ENCODE data around the gene ANGPTL4.

The ANGPTL4 gene

DNA sequence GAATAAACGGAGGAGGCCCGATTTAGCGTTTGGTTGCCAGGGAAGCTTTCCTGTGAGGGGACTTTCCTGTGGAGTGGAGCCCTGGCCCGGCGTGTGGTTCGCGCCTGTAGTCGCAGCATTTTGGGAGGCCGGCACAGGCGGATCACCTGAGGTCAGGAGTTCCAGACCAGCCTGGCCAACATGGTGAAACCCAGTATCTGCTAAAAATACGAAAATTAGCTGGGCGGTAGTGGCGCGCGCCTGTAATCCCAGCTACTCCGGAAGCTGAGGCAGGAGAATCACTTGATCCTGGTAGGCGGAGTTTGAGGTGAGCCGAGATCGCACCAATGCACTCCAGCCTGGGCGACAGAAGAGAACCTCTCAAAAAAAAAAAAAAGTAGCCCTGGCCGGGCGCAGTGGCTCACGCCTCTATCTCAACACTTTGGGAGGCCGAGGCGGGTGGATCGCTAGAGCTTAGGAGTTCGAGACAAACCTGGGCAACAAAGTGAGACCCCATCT, 27.8 kb upstream of the ANGPTL4 start:
- H4K20me1 ChIP-seq (ENCODE audit: insufficient read depth, low read length): no peaks in the 10 kb centered on the region
- no peak overlapping the region for H3K4me2 ChIP-seq (ENCODE audit: low read length)
- no peaks in the 10 kb centered on the region for H3F3A ChIP-seq (ENCODE audit: insufficient read depth, low read length)

DNA sequence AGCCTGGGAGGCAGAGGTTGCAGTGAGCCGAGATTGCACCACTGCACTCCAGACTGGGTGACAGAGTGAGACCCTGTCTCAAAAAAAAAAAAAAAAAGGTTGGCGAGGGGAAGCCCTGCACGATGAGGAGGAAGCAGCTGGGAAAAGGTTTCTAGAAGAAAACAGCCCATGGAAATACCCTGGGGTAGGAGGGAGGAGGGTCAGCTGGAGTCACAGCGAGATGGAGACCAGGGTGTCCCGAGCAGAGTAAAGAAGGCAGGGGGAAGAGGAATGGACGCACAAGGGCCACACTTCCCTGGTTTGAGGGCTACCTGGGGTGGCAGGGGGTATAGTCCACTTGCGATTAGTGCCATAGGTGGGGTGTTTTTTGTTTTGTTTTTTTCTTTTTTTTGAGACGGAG, 27.3 kb upstream of the ANGPTL4 start:
- Histone ChIP-seq H3K9ac (ENCODE audit: low read length) (no peak overlapping the region), H3K4me3 (ENCODE audit: low read depth, low read length, poor library complexity, severe bottlenecking) (no peak overlapping the region)

More for the DNA sequence above, 27.8 kb upstream of the ANGPTL4 start:
- Histone ChIP-seq H3K4me1 (ENCODE audit: insufficient read depth, low read length, severe bottlenecking) (no peaks in the 10 kb centered on the region), H3K36me3 (ENCODE audit: insufficient read depth, low read length) (no peaks in the 10 kb centered on the region), H3K9me3 (ENCODE audit: low read length) (no peaks in the 10 kb centered on the region), H3K27ac (ENCODE audit: low read depth, low read length, poor library complexity, severe bottlenecking) (no peak overlapping the region), H3K9me2 (ENCODE audit: low read depth, low read length) (no peaks in the 10 kb centered on the region), H3K4me3 (ENCODE audit: low read depth, low read length, poor library complexity, severe bottlenecking) (no peak overlapping the region), H3K27me3 (ENCODE audit: insufficient read depth, low read length) (0 out of 2 replicates have a peak, but pooled peaks cover 7% of the 10 kb centered on the region), H3K9ac (ENCODE audit: low read length) (no peak overlapping the region), H3K79me2 (ENCODE audit: insufficient read depth, low read length) (no peaks in the 10 kb centered on the region), H2AFZ (ENCODE audit: low read length) (no peak overlapping the region)
- TF ChIP-seq EZH2 (IDR thresholded peaks at IDR 0.05; ENCODE audit: borderline replicate concordance, low read length): no peak
- TF ChIP-seq, protein P1, sequence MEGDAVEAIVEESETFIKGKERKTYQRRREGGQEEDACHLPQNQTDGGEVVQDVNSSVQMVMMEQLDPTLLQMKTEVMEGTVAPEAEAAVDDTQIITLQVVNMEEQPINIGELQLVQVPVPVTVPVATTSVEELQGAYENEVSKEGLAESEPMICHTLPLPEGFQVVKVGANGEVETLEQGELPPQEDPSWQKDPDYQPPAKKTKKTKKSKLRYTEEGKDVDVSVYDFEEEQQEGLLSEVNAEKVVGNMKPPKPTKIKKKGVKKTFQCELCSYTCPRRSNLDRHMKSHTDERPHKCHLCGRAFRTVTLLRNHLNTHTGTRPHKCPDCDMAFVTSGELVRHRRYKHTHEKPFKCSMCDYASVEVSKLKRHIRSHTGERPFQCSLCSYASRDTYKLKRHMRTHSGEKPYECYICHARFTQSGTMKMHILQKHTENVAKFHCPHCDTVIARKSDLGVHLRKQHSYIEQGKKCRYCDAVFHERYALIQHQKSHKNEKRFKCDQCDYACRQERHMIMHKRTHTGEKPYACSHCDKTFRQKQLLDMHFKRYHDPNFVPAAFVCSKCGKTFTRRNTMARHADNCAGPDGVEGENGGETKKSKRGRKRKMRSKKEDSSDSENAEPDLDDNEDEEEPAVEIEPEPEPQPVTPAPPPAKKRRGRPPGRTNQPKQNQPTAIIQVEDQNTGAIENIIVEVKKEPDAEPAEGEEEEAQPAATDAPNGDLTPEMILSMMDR (IDR thresholded peaks at IDR 0.05; ENCODE audit: low read length): no peak

DNA sequence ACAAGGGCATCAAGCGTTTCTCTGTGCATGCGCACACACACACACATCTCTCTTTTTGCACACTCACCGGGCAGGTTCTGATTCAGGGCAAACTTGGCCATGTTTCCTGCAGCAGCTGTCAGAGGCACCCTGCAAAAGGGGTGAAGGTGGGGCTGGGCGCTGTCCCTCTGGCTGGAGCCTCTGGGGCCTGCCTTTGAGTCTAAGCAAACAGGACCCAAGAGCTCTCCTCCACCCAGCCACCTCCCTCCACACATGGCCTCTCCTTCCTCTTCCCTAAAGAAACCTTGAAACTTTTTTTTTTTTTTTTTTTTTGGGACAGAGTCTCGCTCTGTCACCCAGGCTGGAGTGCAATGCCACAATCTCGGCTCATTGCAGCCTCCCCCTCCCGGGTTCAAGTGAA, 26.2 kb upstream of the ANGPTL4 start:
- Histone ChIP-seq H3K36me3 (ENCODE audit: insufficient read depth, low read length) (no peaks in the 10 kb centered on the region), H3K9me2 (ENCODE audit: low read depth, low read length) (no peaks in the 10 kb centered on the region), H3K4me3 (ENCODE audit: low read depth, low read length, poor library complexity, severe bottlenecking) (no peak overlapping the region), H3K4me2 (ENCODE audit: low read length) (no peak overlapping the region), H3K27ac (ENCODE audit: low read depth, low read length, poor library complexity, severe bottlenecking) (no peak overlapping the region), H3K9ac (ENCODE audit: low read length) (no peak overlapping the region), H4K20me1 (ENCODE audit: insufficient read depth, low read length) (no peaks in the 10 kb centered on the region), H3F3A (ENCODE audit: insufficient read depth, low read length) (no peaks in the 10 kb centered on the region), H3K4me1 (ENCODE audit: insufficient read depth, low read length, severe bottlenecking) (peaks cover 1% of the 10 kb centered on the region), H3K9me3 (ENCODE audit: low read length) (no peaks in the 10 kb centered on the region), H3K27me3 (ENCODE audit: insufficient read depth, low read length) (0 out of 2 replicates have a peak, but pooled peaks cover 7% of the 10 kb centered on the region), H2AFZ (ENCODE audit: low read length) (no peak overlapping the region), H3K79me2 (ENCODE audit: insufficient read depth, low read length) (no peaks in the 10 kb centered on the region)
- no peak for TF ChIP-seq EZH2 (IDR thresholded peaks at IDR 0.05; ENCODE audit: borderline replicate concordance, low read length)
- TF ChIP-seq, protein P1 (IDR thresholded peaks at IDR 0.05; ENCODE audit: low read length): no peak

More for the DNA sequence above, 27.3 kb upstream of the ANGPTL4 start:
- Histone ChIP-seq H3K27me3 (ENCODE audit: insufficient read depth, low read length) (0 out of 2 replicates have a peak, but pooled peaks cover 7% of the 10 kb centered on the region), H3K9me3 (ENCODE audit: low read length) (no peaks in the 10 kb centered on the region), H3K4me1 (ENCODE audit: insufficient read depth, low read length, severe bottlenecking) (no peaks in the 10 kb centered on the region), H3F3A (ENCODE audit: insufficient read depth, low read length) (no peaks in the 10 kb centered on the region), H4K20me1 (ENCODE audit: insufficient read depth, low read length) (no peaks in the 10 kb centered on the region), H3K79me2 (ENCODE audit: insufficient read depth, low read length) (no peaks in the 10 kb centered on the region), H3K36me3 (ENCODE audit: insufficient read depth, low read length) (no peaks in the 10 kb centered on the region), H2AFZ (ENCODE audit: low read length) (no peak overlapping the region), H3K9me2 (ENCODE audit: low read depth, low read length) (no peaks in the 10 kb centered on the region), H3K27ac (ENCODE audit: low read depth, low read length, poor library complexity, severe bottlenecking) (no peak overlapping the region), H3K4me2 (ENCODE audit: low read length) (no peak overlapping the region)
- no peak for TF ChIP-seq EZH2 (IDR thresholded peaks at IDR 0.05; ENCODE audit: borderline replicate concordance, low read length)
- TF ChIP-seq, protein P1 (IDR thresholded peaks at IDR 0.05; ENCODE audit: low read length): no peak
